ENCODE data around the gene DAB2IP.

DAB2IP gene

DNA sequence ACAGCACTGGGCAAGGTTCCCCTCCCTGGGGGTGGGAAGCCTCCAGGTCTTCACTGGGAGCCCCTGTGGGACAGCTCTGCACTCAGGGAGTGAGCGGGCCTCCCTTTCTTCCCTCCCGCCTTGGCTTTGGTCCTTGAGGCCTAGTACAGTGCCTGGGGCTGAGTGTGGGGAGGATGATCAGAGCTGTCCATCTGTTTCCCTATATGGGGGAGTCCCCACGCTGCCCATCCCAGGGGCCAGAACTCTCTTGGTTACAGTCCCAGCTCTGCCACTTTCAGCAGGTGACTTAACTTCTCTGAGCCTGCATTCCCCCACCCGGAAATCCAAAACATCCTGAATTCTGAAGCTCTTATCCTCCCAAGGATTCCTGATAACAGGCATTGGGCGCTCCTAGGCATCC, 42.6 kb downstream of the DAB2IP start:
- peak in 1 of 2 donors; percentile 10 for DNase-seq
- H4K91ac ChIP-seq (ENCODE audit: low read depth, low read length) = no peak overlapping the region
- H3K4me1 ChIP-seq (ENCODE audit: control insufficient read depth in 1 of 2, insufficient read depth in 2 of 2, low read length in 2 of 2) = peaks cover 16 to 19% of the 10 kb centered on the region in 2 experiments
- no peak overlapping the region for H3K4ac ChIP-seq (ENCODE audit: low read depth, low read length)
- H3K27ac ChIP-seq (ENCODE audit: low read depth, low read length) = no peak overlapping the region
- H3K4me2 ChIP-seq (ENCODE audit: low read length) = no peak overlapping the region
- H3K79me2 ChIP-seq (ENCODE audit: control insufficient read depth, insufficient read depth, low read length, poor library complexity) = no peaks in the 10 kb centered on the region
- no peak overlapping the region for H4K8ac ChIP-seq (ENCODE audit: low read depth, low read length)
- H3K9ac ChIP-seq (ENCODE audit: low read length) = no peak overlapping the region
- H3K36me3 ChIP-seq (ENCODE audit: control insufficient read depth in 1 of 2, insufficient read depth in 2 of 2, low read length in 2 of 2) = no peaks in the 10 kb centered on the region
- no peak overlapping the region for H3K4me3 ChIP-seq (ENCODE audit: low read depth, low read length)
- H3K9me3 ChIP-seq (ENCODE audit: insufficient read depth, low read depth, low read length) = no peaks in the 10 kb centered on the region
- H4K12ac ChIP-seq (ENCODE audit: low read depth, low read length) = no peak overlapping the region
- H2AFZ ChIP-seq (ENCODE audit: insufficient read depth, low read length, poor library complexity) = no peak overlapping the region
- no peak overlapping the region for H3K18ac ChIP-seq (ENCODE audit: low read length)
- H3K79me1 ChIP-seq (ENCODE audit: low read length) = no peaks in the 10 kb centered on the region
- H2AK5ac ChIP-seq (ENCODE audit: low read length) = no peak overlapping the region
- H3K27me3 ChIP-seq (ENCODE audit: insufficient read depth, low read length) = no peaks in the 10 kb centered on the region
- WGBS (ENCODE audit: extremely low coverage, insufficient coverage, insufficient read length) = no CpG with 5 or more reads among the region's 5 CpGs
- no peak overlapping the region for H2BK5ac ChIP-seq (ENCODE audit: low read depth, low read length, poor library complexity)
- no peak overlapping the region for H3K14ac ChIP-seq (ENCODE audit: low read length)
- no peak overlapping the region for H3K23ac ChIP-seq (ENCODE audit: low read length)
- H2BK120ac ChIP-seq (ENCODE audit: insufficient read depth, low read length, poor library complexity) = no peak overlapping the region
- no peak overlapping the region for H2BK12ac ChIP-seq (ENCODE audit: low read length)

DNA sequence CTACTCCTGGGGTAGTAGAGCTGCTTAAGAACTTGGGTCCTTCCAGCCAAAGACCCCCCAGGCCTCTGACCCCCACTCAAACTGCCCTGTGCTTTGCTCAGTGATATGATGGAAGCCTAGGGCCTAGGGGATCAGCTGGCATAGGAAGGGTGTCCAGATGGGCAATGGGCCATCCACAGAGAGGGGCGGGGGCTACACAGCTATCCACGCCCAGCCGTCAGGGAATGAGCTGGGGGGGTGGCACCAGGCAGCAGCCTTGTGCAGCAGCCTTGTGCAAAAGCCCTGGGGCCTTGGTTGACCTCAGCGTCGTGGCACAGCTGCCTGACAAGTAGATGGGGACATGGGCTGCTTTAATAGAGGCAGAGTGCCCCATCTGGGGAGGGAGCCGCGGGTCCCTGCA, 43.2 kb downstream of the DAB2IP start:
- Histone ChIP-seq H3K79me2 (ENCODE audit: control insufficient read depth, insufficient read depth, low read length, poor library complexity) (peaks cover 2% of the 10 kb centered on the region), H4K91ac (ENCODE audit: low read depth, low read length) (no peak overlapping the region), H2BK12ac (ENCODE audit: low read length) (no peak overlapping the region), H3K4me2 (ENCODE audit: low read length) (no peak overlapping the region), H2AK5ac (ENCODE audit: low read length) (no peak overlapping the region), H2BK120ac (ENCODE audit: insufficient read depth, low read length, poor library complexity) (no peak overlapping the region), H4K12ac (ENCODE audit: low read depth, low read length) (no peak overlapping the region), H4K8ac (ENCODE audit: low read depth, low read length) (no peak overlapping the region), H3K4ac (ENCODE audit: low read depth, low read length) (no peak overlapping the region), H3K18ac (ENCODE audit: low read length) (no peak overlapping the region), H3K14ac (ENCODE audit: low read length) (no peak overlapping the region), H2BK5ac (ENCODE audit: low read depth, low read length, poor library complexity) (no peak overlapping the region), H3K27me3 (ENCODE audit: insufficient read depth, low read length) (no peaks in the 10 kb centered on the region), H3K4me1 (ENCODE audit: control insufficient read depth in 1 of 2, insufficient read depth in 2 of 2, low read length in 2 of 2) (peaks cover 18 to 21% of the 10 kb centered on the region in 2 experiments), H3K4me3 (ENCODE audit: low read depth, low read length) (no peak overlapping the region), H3K9ac (ENCODE audit: low read length) (no peak overlapping the region), H3K36me3 (ENCODE audit: control insufficient read depth in 1 of 2, insufficient read depth in 2 of 2, low read length in 2 of 2) (no peaks in the 10 kb centered on the region), H2AFZ (ENCODE audit: insufficient read depth, low read length, poor library complexity) (no peak overlapping the region), H3K27ac (ENCODE audit: low read depth, low read length) (no peak overlapping the region), H3K9me3 (ENCODE audit: insufficient read depth, low read depth, low read length) (no peaks in the 10 kb centered on the region), H3K79me1 (ENCODE audit: low read length) (peaks cover 5% of the 10 kb centered on the region), H3K23ac (ENCODE audit: low read length) (no peak overlapping the region)
- WGBS (ENCODE audit: extremely low coverage, insufficient coverage, insufficient read length) = no CpG with 5 or more reads among the region's 7 CpGs
- DNase-seq = no peak

DNA sequence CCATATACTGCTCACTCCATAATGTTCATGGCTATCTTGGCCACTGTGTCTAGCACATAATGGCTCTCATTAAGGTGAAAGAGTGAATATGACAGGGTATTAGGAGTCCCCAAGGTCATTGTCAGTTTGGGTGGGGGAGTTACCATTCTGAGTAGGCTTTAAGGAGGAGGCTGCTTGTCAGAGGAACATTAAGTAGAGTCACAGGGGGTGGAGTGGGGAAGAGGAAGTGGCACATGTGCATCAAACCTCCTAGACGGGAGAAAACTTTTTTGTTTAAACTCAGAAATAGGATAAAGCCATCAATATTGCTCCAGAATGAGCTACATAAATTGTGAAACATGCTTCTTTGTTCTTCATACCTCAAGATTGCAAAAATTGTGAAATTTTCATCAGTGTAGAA, 45.5 kb downstream of the DAB2IP start:
- no peak overlapping the region for H3K27ac ChIP-seq (ENCODE audit: low read depth, low read length)
- no peak overlapping the region for H2AK5ac ChIP-seq (ENCODE audit: low read length)
- no peak overlapping the region for H4K8ac ChIP-seq (ENCODE audit: low read depth, low read length)
- whole genome bisulfite sequencing (ENCODE audit: extremely low coverage, insufficient coverage, insufficient read length) = no CpG with 5 or more reads among the region's 1 CpG
- H4K91ac ChIP-seq (ENCODE audit: low read depth, low read length) = no peak overlapping the region
- H3K18ac ChIP-seq (ENCODE audit: low read length) = no peak overlapping the region
- H3K9ac ChIP-seq (ENCODE audit: low read length) = no peak overlapping the region
- H2BK120ac ChIP-seq (ENCODE audit: insufficient read depth, low read length, poor library complexity) = no peak overlapping the region
- peaks cover 5% of the 10 kb centered on the region for H3K79me1 ChIP-seq (ENCODE audit: low read length)
- no peak overlapping the region for H2AFZ ChIP-seq (ENCODE audit: insufficient read depth, low read length, poor library complexity)
- H2BK12ac ChIP-seq (ENCODE audit: low read length) = no peak overlapping the region
- no peak overlapping the region for H3K4ac ChIP-seq (ENCODE audit: low read depth, low read length)
- no peaks in the 10 kb centered on the region for H3K27me3 ChIP-seq (ENCODE audit: insufficient read depth, low read length)
- no peak overlapping the region for H3K4me3 ChIP-seq (ENCODE audit: low read depth, low read length)
- no peak overlapping the region for H3K23ac ChIP-seq (ENCODE audit: low read length)
- H4K12ac ChIP-seq (ENCODE audit: low read depth, low read length) = no peak overlapping the region
- H3K79me2 ChIP-seq (ENCODE audit: control insufficient read depth, insufficient read depth, low read length, poor library complexity) = peaks cover 2% of the 10 kb centered on the region
- no peaks in the 10 kb centered on the region for H3K9me3 ChIP-seq (ENCODE audit: insufficient read depth, low read depth, low read length)
- no peak overlapping the region for H3K14ac ChIP-seq (ENCODE audit: low read length)
- peaks cover 20 to 27% of the 10 kb centered on the region in 2 experiments for H3K4me1 ChIP-seq (ENCODE audit: control insufficient read depth in 1 of 2, insufficient read depth in 2 of 2, low read length in 2 of 2)
- DNase-seq = no peak
- H2BK5ac ChIP-seq (ENCODE audit: low read depth, low read length, poor library complexity) = no peak overlapping the region
- H3K4me2 ChIP-seq (ENCODE audit: low read length) = no peak overlapping the region
- H3K36me3 ChIP-seq (ENCODE audit: control insufficient read depth in 1 of 2, insufficient read depth in 2 of 2, low read length in 2 of 2) = peaks cover 7 to 8% of the 10 kb centered on the region in 2 experiments

DNA sequence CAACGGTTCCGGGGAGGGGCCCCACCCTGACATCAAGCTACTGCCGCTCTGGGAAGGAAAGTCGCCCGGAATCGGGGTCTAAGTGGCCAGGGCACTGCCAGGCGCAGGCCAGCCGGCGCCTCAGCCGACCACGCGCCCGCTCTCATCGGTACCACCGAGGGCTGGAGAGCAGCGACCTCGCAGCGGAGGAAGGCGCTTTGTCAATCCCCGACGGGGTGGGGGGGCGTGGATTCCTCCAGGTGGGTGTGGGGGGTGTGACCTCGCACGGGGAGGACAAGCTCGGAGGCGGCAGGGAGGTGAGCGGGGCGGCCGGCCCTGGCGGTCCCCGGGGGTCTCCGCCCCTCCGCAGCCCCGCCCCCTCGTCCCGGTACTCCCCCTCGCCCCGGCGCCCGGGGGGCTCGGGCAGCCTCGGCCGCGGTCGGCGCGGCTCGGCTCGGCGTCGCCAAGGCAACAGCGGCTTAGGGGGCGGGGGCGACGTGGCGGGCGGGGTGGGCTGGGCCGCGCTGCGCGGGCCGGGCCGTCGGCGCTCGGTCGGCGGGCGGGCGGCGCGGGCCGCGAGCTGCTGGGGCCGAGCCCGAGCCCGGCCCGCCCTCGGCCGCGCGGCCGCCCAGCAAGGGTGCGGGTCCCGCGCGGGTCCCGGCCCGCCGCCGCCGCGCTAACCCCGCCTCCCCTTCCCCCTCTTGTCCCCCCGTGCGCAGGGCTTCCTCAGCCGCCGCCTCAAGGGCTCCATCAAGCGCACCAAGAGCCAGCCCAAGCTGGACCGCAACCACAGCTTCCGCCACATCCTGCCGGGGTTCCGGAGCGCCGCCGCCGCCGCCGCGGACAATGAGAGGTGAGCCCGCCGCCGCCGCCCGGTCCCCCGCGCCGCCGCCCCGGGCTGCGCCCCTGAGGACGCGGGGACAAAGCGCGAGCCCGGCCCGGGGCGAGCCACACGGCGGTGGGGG, 47.5 kb downstream of the DAB2IP start:
- Histone ChIP-seq H3K27me3 (ENCODE audit: insufficient read depth, low read length) (no peaks in the 10 kb centered on the region), H2AFZ (ENCODE audit: insufficient read depth, low read length, poor library complexity) (peak overlapping the region; percentile 15), H3K9me3 (ENCODE audit: insufficient read depth, low read depth, low read length) (no peaks in the 10 kb centered on the region), H3K36me3 (ENCODE audit: control insufficient read depth in 1 of 2, insufficient read depth in 2 of 2, low read length in 2 of 2) (peaks cover 9% of the 10 kb centered on the region in 2 experiments), H4K8ac (ENCODE audit: low read depth, low read length) (peak overlapping the region; percentile 35), H3K4me3 (ENCODE audit: low read depth, low read length) (peak overlapping the region; percentile 67), H2AK5ac (ENCODE audit: low read length) (no peak overlapping the region), H3K18ac (ENCODE audit: low read length) (peak overlapping the region; percentile 41), H3K9ac (ENCODE audit: low read length) (peak overlapping the region; percentile 53), H3K4me2 (ENCODE audit: low read length) (peak overlapping the region; percentile 85), H3K4me1 (ENCODE audit: control insufficient read depth in 1 of 2, insufficient read depth in 2 of 2, low read length in 2 of 2) (peaks cover 11 to 14% of the 10 kb centered on the region in 2 experiments), H2BK12ac (ENCODE audit: low read length) (no peak overlapping the region), H4K12ac (ENCODE audit: low read depth, low read length) (no peak overlapping the region), H3K14ac (ENCODE audit: low read length) (peak overlapping the region; percentile 11), H3K23ac (ENCODE audit: low read length) (no peak overlapping the region), H3K79me2 (ENCODE audit: control insufficient read depth, insufficient read depth, low read length, poor library complexity) (peaks cover 2% of the 10 kb centered on the region), H3K79me1 (ENCODE audit: low read length) (peaks cover 5% of the 10 kb centered on the region), H2BK5ac (ENCODE audit: low read depth, low read length, poor library complexity) (peak overlapping the region; percentile 18), H3K4ac (ENCODE audit: low read depth, low read length) (no peak overlapping the region), H4K91ac (ENCODE audit: low read depth, low read length) (peak overlapping the region; percentile 20), H3K27ac (ENCODE audit: low read depth, low read length) (no peak overlapping the region), H2BK120ac (ENCODE audit: insufficient read depth, low read length, poor library complexity) (no peak overlapping the region)
- no CpG with 5 or more reads among the region's 130 CpGs for whole genome bisulfite sequencing (ENCODE audit: extremely low coverage, insufficient coverage, insufficient read length)
- no peak for DNase-seq

All from trophoblast cell (in vitro differentiated cells and primary cell).